Astrocyte (in vitro differentiated cells and primary cell): ENCODE results near the gene RNF180.

Experiments
- EZH2 ChIP-seq: IDR thresholded peaks from 2 replicates; pipeline ENCODE4 v1.6.1; 2012; ENCODE audit warnings: mild to moderate bottlenecking, low read length, inconsistent platforms; ENCODE audit not compliant: insufficient read depth
- TF ChIP-seq, protein P1 (sequence below): IDR thresholded peaks from 2 replicates; pipeline ENCODE4 v1.5.1; 2011; ENCODE audit warnings: low read depth, mild to moderate bottlenecking, inconsistent platforms, low read length, moderate library complexity; ENCODE audit not compliant: insufficient read depth

DNA sequence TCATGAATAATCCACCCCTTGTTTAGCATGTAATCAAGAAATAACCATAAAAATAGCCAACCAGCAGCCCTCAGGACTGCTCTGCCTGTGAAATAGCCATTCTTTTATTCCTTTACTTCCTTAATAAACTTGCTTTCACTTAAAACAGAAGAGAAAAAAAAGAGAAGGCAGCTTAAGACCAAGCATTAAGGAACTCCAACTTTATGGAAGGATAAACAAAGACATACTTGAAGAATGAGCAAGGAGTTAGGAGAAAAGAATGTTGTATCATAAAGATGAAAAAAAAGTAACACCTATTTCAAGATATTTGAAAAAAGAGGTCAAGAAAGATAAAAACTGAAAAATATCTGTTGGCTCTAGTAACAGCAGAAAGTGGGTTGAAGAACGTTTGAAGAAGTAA lies 107.6 kb downstream of the RNF180 start:
- TF ChIP-seq EZH2: no peak
- TF ChIP-seq, protein P1, sequence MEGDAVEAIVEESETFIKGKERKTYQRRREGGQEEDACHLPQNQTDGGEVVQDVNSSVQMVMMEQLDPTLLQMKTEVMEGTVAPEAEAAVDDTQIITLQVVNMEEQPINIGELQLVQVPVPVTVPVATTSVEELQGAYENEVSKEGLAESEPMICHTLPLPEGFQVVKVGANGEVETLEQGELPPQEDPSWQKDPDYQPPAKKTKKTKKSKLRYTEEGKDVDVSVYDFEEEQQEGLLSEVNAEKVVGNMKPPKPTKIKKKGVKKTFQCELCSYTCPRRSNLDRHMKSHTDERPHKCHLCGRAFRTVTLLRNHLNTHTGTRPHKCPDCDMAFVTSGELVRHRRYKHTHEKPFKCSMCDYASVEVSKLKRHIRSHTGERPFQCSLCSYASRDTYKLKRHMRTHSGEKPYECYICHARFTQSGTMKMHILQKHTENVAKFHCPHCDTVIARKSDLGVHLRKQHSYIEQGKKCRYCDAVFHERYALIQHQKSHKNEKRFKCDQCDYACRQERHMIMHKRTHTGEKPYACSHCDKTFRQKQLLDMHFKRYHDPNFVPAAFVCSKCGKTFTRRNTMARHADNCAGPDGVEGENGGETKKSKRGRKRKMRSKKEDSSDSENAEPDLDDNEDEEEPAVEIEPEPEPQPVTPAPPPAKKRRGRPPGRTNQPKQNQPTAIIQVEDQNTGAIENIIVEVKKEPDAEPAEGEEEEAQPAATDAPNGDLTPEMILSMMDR: no peak
